GM19438 (cell line): Measurements from ENCODE around the gene HS6ST3.
"Not testable (repeated sequence)": the region's sequence is repeated elsewhere in the genome, so short reads cannot be mapped to it uniquely, and the experiment has no call there.

Source experiments
- ATAC-seq: cut with Tn5 transposase; IDR thresholded peaks from one replicate; pipeline ENCODE4 v1.9.1; 2021; ENCODE audit warnings: low read depth; ENCODE audit not compliant: unreplicated experiment

HS6ST3 gene

GRCh38 chr13:96524398-96525020, 434.6 kb downstream of the HS6ST3 start:
- not testable (repeated sequence) for ATAC-seq

DNA sequence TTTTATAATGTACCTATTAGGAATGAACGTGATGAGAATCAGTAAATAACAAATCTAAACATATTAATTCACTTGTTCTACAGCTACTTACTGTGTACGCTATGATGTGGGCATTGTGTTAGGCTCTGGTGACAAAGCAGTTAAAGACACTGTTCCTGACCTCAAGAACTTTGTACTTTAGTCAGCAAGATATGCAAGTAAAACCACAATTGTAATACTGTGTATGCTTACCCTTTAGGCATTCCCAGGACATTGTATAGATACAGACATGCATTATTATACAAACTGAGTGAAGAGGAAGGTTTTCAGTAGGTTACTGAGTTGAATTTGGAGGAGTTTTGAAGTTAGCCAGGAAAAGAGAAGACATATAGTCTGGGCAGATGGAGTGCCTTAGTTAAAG, 435.8 kb downstream of the HS6ST3 start:
- no peak for ATAC-seq

GRCh38 chr13:96527497-96527896, 437.6 kb downstream of the HS6ST3 start:
- ATAC-seq, result no peak

GRCh38 chr13:96532804-96533203, 442.9 kb downstream of the HS6ST3 start:
- ATAC-seq, result no peak

- ATAC-seq, result no peak
These were observed 443.5 kb downstream of the HS6ST3 start for GRCh38 chr13:96533408-96533807.

DNA sequence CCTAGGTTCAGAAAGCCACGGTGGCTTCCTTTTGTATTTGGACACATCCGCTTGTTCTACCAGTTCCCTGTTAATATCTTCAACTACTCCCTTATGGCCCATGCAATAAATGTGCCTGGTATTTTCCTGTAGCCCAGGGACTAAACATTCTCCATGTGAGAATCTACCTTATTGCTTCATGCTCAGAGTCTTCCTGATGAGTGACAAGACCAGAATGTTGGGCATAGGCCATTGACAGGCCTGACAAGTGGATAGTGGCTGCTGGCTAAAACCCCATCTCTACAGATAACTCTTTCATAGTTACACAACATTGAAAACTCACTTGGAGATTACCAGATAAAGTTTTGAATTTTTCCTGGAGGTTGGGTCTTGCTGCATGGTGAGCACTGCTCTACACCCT, 449.9 kb downstream of the HS6ST3 start:
- no peak for ATAC-seq

DNA sequence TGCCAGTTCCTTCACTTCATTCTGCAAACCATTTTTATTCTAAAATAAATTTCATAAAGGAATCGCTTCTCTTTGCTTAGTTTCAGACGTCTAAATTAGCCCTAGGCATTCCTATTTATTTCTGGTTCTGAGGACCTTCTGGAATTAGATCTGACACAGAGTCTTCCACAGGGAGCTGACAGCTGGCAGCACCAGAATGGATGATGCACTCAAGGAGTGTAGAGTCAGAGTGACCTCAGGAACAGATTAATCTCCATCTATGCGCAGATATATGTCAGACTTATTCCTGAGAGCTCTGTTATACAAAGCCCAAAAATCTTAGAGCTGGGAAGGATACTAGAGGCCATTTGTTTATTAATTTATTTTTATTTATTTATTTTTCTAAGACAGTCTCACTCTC, 450.8 kb downstream of the HS6ST3 start:
- ATAC-seq, result no peak

- no peak for ATAC-seq
These were observed 453.1 kb downstream of the HS6ST3 start for GRCh38 chr13:96542986-96543385.

GRCh38 chr13:96544957-96545356, 455.1 kb downstream of the HS6ST3 start:
- no peak for ATAC-seq

- no peak for ATAC-seq
These were observed 456.6 kb downstream of the HS6ST3 start for GRCh38 chr13:96546463-96546862.

DNA sequence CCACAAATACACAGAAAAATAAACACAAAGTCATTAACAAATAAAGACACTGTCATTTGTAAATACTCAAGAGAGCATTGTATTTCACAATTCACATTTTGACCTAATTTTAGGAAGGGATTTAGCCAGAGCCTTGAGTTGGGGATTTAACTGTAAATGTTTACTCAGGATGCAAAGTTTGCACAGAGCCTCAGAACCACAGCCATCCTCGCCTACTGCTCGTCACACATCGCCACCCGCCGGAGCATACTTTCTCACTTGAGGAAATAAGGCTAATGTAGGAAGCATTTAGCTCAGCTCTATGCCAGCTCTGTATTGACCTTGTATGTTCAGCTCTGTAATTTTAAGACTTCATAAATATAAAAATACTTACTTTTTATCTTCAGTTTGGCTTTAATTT, 461.6 kb downstream of the HS6ST3 start:
- no peak for ATAC-seq

DNA sequence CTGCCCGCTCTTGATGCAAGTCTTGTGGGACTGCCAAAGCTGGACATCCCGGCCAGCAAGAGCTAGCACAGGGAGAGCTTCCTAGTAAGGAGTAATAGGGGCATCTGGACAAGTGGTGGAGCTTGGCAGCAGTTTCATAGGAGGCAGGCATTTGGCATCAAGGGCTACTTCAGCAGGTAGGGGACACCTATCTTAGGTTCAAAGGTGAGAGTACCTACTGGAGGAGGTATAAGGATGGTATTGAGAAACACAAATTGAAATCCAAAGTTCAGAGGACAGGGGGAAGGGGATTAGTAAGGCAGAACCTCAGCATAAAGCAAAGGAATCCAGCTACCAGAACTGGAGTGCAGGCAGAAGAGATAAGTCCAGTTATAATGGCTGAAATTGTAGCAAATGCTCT, 462.7 kb downstream of the HS6ST3 start:
- no peak for ATAC-seq

DNA sequence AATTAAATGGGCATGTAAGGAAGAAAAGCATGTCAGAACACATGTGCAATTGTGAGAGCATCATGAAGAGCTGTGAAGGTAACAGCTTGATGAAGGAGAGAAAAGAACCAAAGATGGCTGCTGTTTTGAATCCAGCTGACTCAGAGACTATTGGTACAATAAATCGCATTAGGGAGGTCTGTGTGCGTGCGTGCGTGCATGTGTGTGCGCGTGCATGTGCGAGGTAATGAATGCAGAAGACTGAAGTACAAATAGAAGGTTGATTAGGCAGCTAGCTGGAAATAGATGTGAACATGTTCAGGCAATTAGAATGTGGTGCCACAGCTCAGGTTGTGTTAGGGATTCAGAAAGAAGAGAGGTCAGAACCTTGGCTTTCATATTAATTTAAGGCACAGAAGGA, 463.9 kb downstream of the HS6ST3 start:
- no peak for ATAC-seq

DNA sequence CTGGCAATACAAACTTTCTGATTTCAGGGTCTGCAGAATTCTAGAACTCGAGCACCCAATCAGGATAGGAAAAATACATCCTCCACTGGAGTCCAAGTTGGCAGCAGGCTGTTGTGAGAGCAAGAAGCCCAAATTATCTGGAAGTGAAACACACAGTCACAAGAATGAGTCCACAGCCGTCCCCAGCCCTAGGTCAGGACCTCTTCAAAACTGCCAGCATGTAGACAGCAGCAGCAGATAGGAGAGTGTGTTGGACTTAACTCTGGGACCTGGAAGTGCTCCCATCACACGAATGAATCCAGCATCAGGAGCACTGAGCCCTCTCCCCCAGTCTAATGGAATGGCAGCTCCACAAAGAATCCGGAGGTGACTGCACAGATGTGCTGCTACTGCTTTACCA, 483.7 kb downstream of the HS6ST3 start:
- no peak for ATAC-seq

DNA sequence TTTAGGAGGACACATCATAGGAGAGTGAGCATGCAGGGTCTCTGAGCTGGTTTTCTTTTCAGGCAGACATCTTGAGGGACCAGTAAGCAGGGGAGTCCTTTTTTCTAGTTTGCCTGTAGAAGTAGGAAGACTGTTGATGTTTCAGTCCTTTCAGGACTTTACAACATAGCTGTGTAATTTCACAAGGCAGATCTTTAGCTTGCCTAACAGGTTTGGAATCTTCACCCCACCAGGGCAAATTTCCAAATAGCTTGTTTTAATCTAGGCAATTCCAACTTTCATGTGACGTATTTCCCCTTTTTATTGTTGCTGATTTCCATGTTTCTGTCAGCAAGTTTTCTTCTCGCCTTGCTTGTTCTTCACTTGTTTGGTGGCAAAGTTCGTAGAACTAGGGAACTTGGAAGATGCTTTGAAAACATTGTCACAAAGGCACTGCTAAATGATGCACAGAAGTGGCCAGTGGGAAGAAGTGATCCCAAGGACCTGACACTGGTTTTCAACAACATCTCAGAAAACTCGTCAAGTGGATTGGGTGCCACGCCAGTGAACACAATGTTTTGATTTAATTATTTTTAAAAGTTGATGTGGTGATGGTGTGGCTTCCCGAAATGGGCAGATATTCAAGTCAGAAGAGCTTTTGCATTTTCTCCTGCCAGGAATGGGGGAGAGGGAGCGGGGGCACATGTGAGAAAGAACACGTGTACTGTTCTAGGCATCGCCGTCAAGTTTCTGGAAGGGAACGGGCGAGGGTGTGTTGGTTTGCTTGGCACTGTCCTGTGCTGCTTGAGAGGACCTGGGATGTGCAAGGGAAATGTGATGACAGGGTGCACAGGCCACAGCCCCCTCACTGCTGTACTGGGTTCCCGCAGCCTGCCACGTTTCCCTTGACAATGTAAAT, 485.8 kb downstream of the HS6ST3 start:
- ATAC-seq, result no peak

DNA sequence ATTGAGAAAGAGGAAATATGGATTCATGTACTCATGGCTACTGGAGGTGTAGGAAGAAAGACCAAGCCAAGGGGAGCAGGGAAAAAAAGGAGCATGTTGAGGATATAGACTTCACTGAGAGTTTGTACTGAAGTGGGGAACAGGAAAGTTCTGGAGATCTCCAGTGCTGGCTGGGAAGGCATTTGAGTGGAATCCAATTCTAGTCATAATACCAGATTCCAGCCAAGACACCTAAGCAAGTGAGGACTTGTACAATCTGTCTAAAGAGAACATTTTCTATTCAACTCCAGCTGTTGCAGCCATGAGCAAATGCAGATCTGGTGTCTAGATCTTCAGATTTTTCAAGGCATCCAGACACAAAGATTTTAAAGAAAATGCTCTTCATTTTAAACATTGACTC, 491.8 kb downstream of the HS6ST3 start:
- no peak for ATAC-seq

GRCh38 chr13:96615252-96615651, 525.3 kb downstream of the HS6ST3 start:
- ATAC-seq, result no peak

GRCh38 chr13:96617528-96617927, 527.6 kb downstream of the HS6ST3 start:
- no peak for ATAC-seq

- ATAC-seq, result no peak
These were observed 531.8 kb downstream of the HS6ST3 start for GRCh38 chr13:96621634-96622183.

- no peak for ATAC-seq
These were observed 539.4 kb downstream of the HS6ST3 start for GRCh38 chr13:96629331-96629730.

GRCh38 chr13:96632536-96633320, 542.8 kb downstream of the HS6ST3 start:
- ATAC-seq, result no peak
